ENCODE data around the gene MCC.

MCC gene

GRCh38 chr5:113371721-113372196 is 116.5 kb downstream of the MCC start:
- TF ChIP-seq CTCF (IDR thresholded peaks at IDR 0.05; ENCODE audit: extremely low read depth, missing control alignments): no peak
- DNase-seq (ENCODE audit: low spot score): no peak

GRCh38 chr5:113367586-113367985 is 120.7 kb downstream of the MCC start:
- DNase-seq (ENCODE audit: low spot score): no peak
- no peak for TF ChIP-seq CTCF (IDR thresholded peaks at IDR 0.05; ENCODE audit: extremely low read depth, missing control alignments)

- DNase-seq (ENCODE audit: low spot score): no peak
- TF ChIP-seq CTCF (IDR thresholded peaks at IDR 0.05; ENCODE audit: extremely low read depth, missing control alignments): no peak
Observed at GRCh38 chr5:113364466-113364865, 123.8 kb downstream of the MCC start.

- TF ChIP-seq CTCF (IDR thresholded peaks at IDR 0.05; ENCODE audit: extremely low read depth, missing control alignments): no peak
- no peak for DNase-seq (ENCODE audit: low spot score)
Observed at GRCh38 chr5:113361701-113362100, 126.6 kb downstream of the MCC start.

- TF ChIP-seq CTCF (IDR thresholded peaks at IDR 0.05; ENCODE audit: extremely low read depth, missing control alignments): no peak
- DNase-seq (ENCODE audit: low spot score): no peak
Observed at GRCh38 chr5:113359419-113359818, 128.8 kb downstream of the MCC start.

GRCh38 chr5:113358696-113359095 is 129.6 kb downstream of the MCC start:
- TF ChIP-seq CTCF (IDR thresholded peaks at IDR 0.05; ENCODE audit: extremely low read depth, missing control alignments): no peak
- no peak for DNase-seq (ENCODE audit: low spot score)

- no peak for TF ChIP-seq CTCF (IDR thresholded peaks at IDR 0.05; ENCODE audit: extremely low read depth, missing control alignments)
- no peak for DNase-seq (ENCODE audit: low spot score)
Observed at GRCh38 chr5:113357696-113358476, 130.4 kb downstream of the MCC start.

Measured in GM20000 (cell line).